ENCODE measurements around the gene MGP. TPM values are rescaled to one million over a fixed set of nuclear protein-coding genes. Genes with fewer than 3 reads are reported as not detected.

The MGP gene
- 13.6 and 48.4 TPM in 2 replicates for total RNA-seq

DNA sequence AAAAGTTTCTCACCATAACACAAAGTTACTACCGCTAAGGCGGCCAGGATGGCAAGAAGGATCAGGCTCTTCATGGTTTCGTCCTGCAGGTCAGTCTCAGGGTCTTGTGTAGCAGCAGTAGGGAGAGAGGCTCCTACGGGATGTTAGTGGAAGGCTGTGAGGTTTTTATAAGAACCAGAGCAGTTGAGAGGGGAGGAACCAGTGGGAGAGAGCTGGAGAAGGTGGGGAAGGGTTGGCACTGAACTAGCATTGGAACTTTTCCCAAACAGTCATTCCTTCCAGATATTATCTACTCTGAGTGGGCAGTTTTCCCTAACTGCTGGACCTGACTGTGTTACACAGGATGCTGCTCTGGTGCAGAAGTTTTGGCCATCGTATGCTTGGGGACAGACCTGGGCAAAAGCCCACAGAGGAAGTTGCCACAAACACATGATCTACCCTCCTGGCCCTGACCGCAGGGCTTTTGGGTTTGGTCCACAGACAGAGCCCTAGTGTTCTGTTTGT is at the start of gene MGP:
TSS of gene MGP (minus strand) at position 137 of the 504 bp plus-strand sequence. CDS start at position 74, 63 bp downstream.

DNA sequence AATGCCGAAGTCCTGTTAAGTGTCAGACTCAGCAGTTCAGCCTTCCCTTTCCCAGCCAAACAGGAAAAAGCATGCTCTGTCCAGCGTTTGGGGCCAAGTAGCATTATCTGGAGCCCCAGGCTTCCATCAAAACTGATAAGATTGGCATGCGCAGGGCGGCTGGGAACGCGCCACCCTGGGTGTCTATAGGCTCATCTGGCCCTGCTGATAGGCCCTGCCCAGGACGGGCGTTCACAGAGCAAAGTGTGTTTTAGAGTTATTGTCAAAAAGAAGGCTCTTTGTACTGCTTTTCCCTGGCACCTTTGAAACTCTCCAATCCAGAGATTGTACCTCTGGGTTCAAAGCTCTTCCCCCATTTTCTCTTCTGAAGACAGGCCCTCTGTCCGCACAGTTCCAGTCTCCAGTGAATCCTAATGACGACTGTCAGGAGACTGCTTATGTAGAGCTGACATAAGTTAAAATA is 42.2 kb downstream of the MGP start, which contains the start of gene ART4:
TSS of gene ART4 (minus strand) at position 102 of the 463 bp plus-strand sequence. CDS start 413 bp downstream, outside the sequence.

Other genes with a start within 250 kb of the MGP start
- gene GUCY2C, start 189.3 kb downstream of the MGP start, total RNA-seq = not detected in 2 replicates
- 21.1 and 28.7 TPM in 2 replicates for gene WBP11, start 82.4 kb downstream of the MGP start, total RNA-seq
- gene C12orf60, start 82.2 kb downstream of the MGP start, total RNA-seq = 1.3 and 2.1 TPM in 2 replicates
- under 0.01 TPM in 1 of 2 replicates, not detected in the other for gene SMCO3, start 71.7 kb downstream of the MGP start, total RNA-seq
- gene ART4, start 42.3 kb downstream of the MGP start, total RNA-seq = not detected in 2 replicates
- 0.26 TPM in 1 of 2 replicates, not detected in the other for gene ERP27, start 52.7 kb upstream of the MGP start, total RNA-seq
- 4.0 and 23.8 TPM in 2 replicates for gene ARHGDIB, start 75.7 kb upstream of the MGP start, total RNA-seq
- not detected in 2 replicates for gene PDE6H, start 87.2 kb upstream of the MGP start, total RNA-seq

All from epithelial cell of alveolus of lung (primary cell).